Panc1 (cell line): ENCODE results near the gene PRKCZ. TPM values are rescaled to one million over a fixed set of nuclear protein-coding genes. Genes with fewer than 3 reads are reported as not detected.

Experiments
- ATAC-seq: fragments of 200-7000 bp; cut with Tn5 transposase; 2 replicates; pipeline ENCODE4 v1.9.1; 2020; ENCODE audit warnings: mild to moderate bottlenecking, moderate library complexity
- BruUV-seq: library from RNA; stranded (reverse); fragments of 400-500 nt; replicated peaks from 2 replicates; lab custom pipeline; 2021; lab: Mats Ljungman, UMichigan
- CTCF ChIA-PET: fragments of 300-600 bp; sonication (Branson Sonifier 250); formaldehyde crosslinking; loops from one replicate; lab custom pipeline; 2022; ENCODE audit warnings: antibody characterized with exemption; lab: Charles Lee
- POLR2A ChIA-PET: fragments of 300-600 bp; sonication (Branson Sonifier 250); formaldehyde crosslinking; loops from one replicate; lab custom pipeline; 2022; ENCODE audit warnings: antibody characterized with exemption; lab: Charles Lee
- DNase-seq: peaks from one replicate; pipeline ENCODE4 v3.0.0-alpha.2; 2010; ENCODE audit warnings: low read depth, low spot score
- H3K27ac ChIP-seq: 2 replicates; pipeline ENCODE4 v1.5.1; 2011; ENCODE audit warnings: mild to moderate bottlenecking, low read length, inconsistent platforms
- H3K27me3 ChIP-seq: fragments of 200-500 bp; sonication (Bioruptor generic); 2 replicates; pipeline ENCODE4 v1.6.0; 2014; ENCODE audit warnings: low read length, inconsistent platforms; ENCODE audit not compliant: control insufficient read depth, insufficient read depth
- H3K36me3 ChIP-seq: fragments of 200-500 bp; sonication (Bioruptor generic); 2 replicates; pipeline ENCODE4 v1.5.1; 2014; ENCODE audit warnings: inconsistent platforms, mild to moderate bottlenecking, low read length, moderate library complexity; ENCODE audit not compliant: control insufficient read depth, insufficient read depth
- H3K4me1 ChIP-seq: 2 replicates; pipeline ENCODE4 v1.5.1; 2011; ENCODE audit warnings: inconsistent platforms, mild to moderate bottlenecking, low read length, moderate library complexity; ENCODE audit not compliant: control insufficient read depth, insufficient read depth
- H3K4me3 ChIP-seq, 2 experiments: 2 replicates each; pipeline ENCODE4 v1.5.1; 2011 to 2012; ENCODE audit warnings: low read depth in 2 of 2, low read length in 2 of 2, mild to moderate bottlenecking in 2 of 2, inconsistent platforms in 1 of 2, moderate library complexity in 1 of 2
- H3K9me3 ChIP-seq: fragments of 200-500 bp; sonication (Bioruptor generic); 2 replicates; pipeline ENCODE4 v1.5.1; 2014; ENCODE audit warnings: low read depth, mild to moderate bottlenecking, inconsistent platforms, low read length, moderate library complexity; ENCODE audit not compliant: control insufficient read depth, insufficient read depth
- CTCF ChIP-seq: fragments of 450-650 bp; IDR thresholded peaks from 2 replicates; pipeline ENCODE4 v1.5.1; 2017; ENCODE audit warnings: mild to moderate bottlenecking
- POLR2AphosphoS5 ChIP-seq: IDR thresholded peaks from 2 replicates; pipeline ENCODE4 v1.6.1; 2012; ENCODE audit warnings: mild to moderate bottlenecking, low read depth, low read length, moderate library complexity
- REST ChIP-seq, 2 experiments: IDR thresholded peaks; 2 replicates each; pipeline ENCODE4 v1.6.1; 2011 to 2012; ENCODE audit warnings: low read depth in 2 of 2, control low read depth in 1 of 2, low read length in 1 of 2, mild to moderate bottlenecking in 1 of 2, moderate library complexity in 1 of 2; ENCODE audit not compliant: insufficient read depth in 1 of 2
- SIN3A ChIP-seq: IDR thresholded peaks from 2 replicates; pipeline ENCODE4 v1.6.1; 2012; ENCODE audit warnings: low read depth, mild to moderate bottlenecking, low read length, moderate library complexity, borderline replicate concordance; ENCODE audit not compliant: insufficient read depth
- TCF7L2 ChIP-seq: IDR thresholded peaks from 2 replicates; pipeline ENCODE4 v1.6.1; 2011; ENCODE audit warnings: mild to moderate bottlenecking, low read depth, low read length, inconsistent platforms
- in situ Hi-C: cut with HindIII; loops from 2 replicates; pipeline ENCODE4 v1.10.0; 2016; ENCODE audit warnings: low sequenced_read_pairs, low pct_unique_long_range_greater_than_20kb
- intact Hi-C: fragments of 100-400 bp; cut with micrococcal nuclease; formaldehyde crosslinking; loops from one replicate; pipeline ENCODE4 v1.10.0; 2022; ENCODE audit not compliant: unreplicated experiment
- total RNA-seq: library from RNA; stranded (reverse); gene quantifications from one replicate; pipeline ENCODE4 v1.2.1, GENCODE V29; 2021; ENCODE audit not compliant: unreplicated experiment

PRKCZ gene
- total RNA-seq, 1 experiment from 2014 or later = 26.7 TPM

- ChIA-PET CTCF (interaction anchor here (0.7 kb wide), 1 partner anchor 56 kb away, joined by 3 read pairs; no protein-coding TSS in a partner anchor), POLR2A (no interaction called here)
- Histone ChIP-seq H3K36me3 (no peaks in the 10 kb centered on the region), H3K4me3 (peak overlapping the region in 1 of 2 experiments; percentile 9; a peak in 1 of 4 replicates), H3K27me3 (peaks cover 2% of the 10 kb centered on the region; the same call in 1 of the 2 replicates), H3K9me3 (no peaks in the 10 kb centered on the region), H3K27ac (no peak overlapping the region), H3K4me1 (no peaks in the 10 kb centered on the region)
- ATAC-seq = peak; percentile 10; the same call in 1 of the 2 replicates
- intact Hi-C loops = no loop called here
- BruUV-seq = no TSS peak
- TF ChIP-seq CTCF (no peak), REST (IDR thresholded peaks at IDR 0.05; ENCODE audit: insufficient read depth in 1 of 2, low read depth in 2 of 2, low read length in 1 of 2) (peak; percentile 82 to 93), SIN3A (no peak)
- in situ Hi-C loops = no loop called here
- no peak for DNase-seq
These were observed 30.5 kb upstream of the PRKCZ start for GRCh38 chr1:2019571-2020309.

GRCh38 chr1:2020310-2020655 is 29.9 kb upstream of the PRKCZ start:
- intact Hi-C loops (no loop called here), in situ Hi-C loops (no loop called here)
- CTCF ChIA-PET = no interaction called here
- no TSS peak for BruUV-seq
- H3K27me3 ChIP-seq = peaks cover 2% of the 10 kb centered on the region; the same call in 1 of the 2 replicates
- H3K27ac ChIP-seq = no peak overlapping the region
- DNase-seq = no peak
- no peak overlapping the region for H3K4me3 ChIP-seq
- no peaks in the 10 kb centered on the region for H3K4me1 ChIP-seq
- no peak for TF ChIP-seq TCF7L2
- no peak for TF ChIP-seq REST (IDR thresholded peaks at IDR 0.05; ENCODE audit: insufficient read depth in 1 of 2, low read depth in 2 of 2, low read length in 1 of 2)
- TF ChIP-seq SIN3A = no peak
- no peak for TF ChIP-seq POLR2AphosphoS5
- TF ChIP-seq CTCF = no peak
- no peaks in the 10 kb centered on the region for H3K36me3 ChIP-seq
- ATAC-seq = no peak
- no peaks in the 10 kb centered on the region for H3K9me3 ChIP-seq
- POLR2A ChIA-PET = no interaction called here
